Endothelial cell of umbilical vein (primary cell): ENCODE data around the gene RPL6. TPM values are rescaled to one million over a fixed set of nuclear protein-coding genes. Genes with fewer than 3 reads are reported as not detected.

Experiments used
- BruUV-seq: library from RNA; stranded (reverse); fragments of 400-500 nt; replicated peaks from 2 replicates; lab custom pipeline; 2021; lab: Mats Ljungman, UMichigan
- CTCF ChIA-PET: fragments of 300-600, 350-600 bp; sonication (Branson Sonifier 250); formaldehyde crosslinking; loops from one replicate; lab custom pipeline; 2021; ENCODE audit warnings: antibody characterized with exemption, inconsistent platforms; lab: Charles Lee
- POLR2A ChIA-PET: fragments of 300-600, 350-600 bp; sonication (Branson Sonifier 250); formaldehyde crosslinking; loops from one replicate; lab custom pipeline; 2021; ENCODE audit warnings: antibody characterized with exemption, inconsistent platforms; lab: Charles Lee
- DNase-seq: peaks from one replicate; pipeline ENCODE4 v3.0.0-alpha.2; 2011; ENCODE audit warnings: low read depth, low spot score
- FAIRE-seq: peaks from 2 replicates; lab custom pipeline; 2011; peaks lifted over from hg19 to GRCh38; lab: Jason Lieb, UNC
- H2AFZ ChIP-seq: 2 replicates; pipeline ENCODE4 v1.6.0; 2012; ENCODE audit warnings: low read depth, low read length, control low read depth, inconsistent platforms
- H3K27ac ChIP-seq: 2 replicates; pipeline ENCODE4 v1.5.1; 2011; ENCODE audit warnings: low read depth, mild to moderate bottlenecking, control low read depth, low read length, moderate library complexity; ENCODE audit not compliant: insufficient read depth
- H3K27me3 ChIP-seq, 2 experiments: 2 replicates each; pipeline versions ENCODE4 v1.6.0 to v1.6.1; 2011; ENCODE audit warnings: low read length in 2 of 2, mixed read lengths in 1 of 2; ENCODE audit not compliant: control insufficient read depth in 2 of 2, insufficient read depth in 2 of 2
- H3K36me3 ChIP-seq, 2 experiments: 2 replicates in 1 of 2; 3 replicates in 1 of 2; pipeline ENCODE4 v1.5.1; 2011; ENCODE audit warnings: low read length in 2 of 2, mild to moderate bottlenecking in 1 of 2, moderate library complexity in 1 of 2; ENCODE audit not compliant: control insufficient read depth in 2 of 2, insufficient read depth in 2 of 2; ENCODE audit errors: extremely low read depth in 1 of 2
- H3K4me1 ChIP-seq: 3 replicates; pipeline ENCODE4 v1.5.1; 2011; ENCODE audit warnings: mild to moderate bottlenecking, low read length; ENCODE audit not compliant: control insufficient read depth, insufficient read depth; ENCODE audit errors: extremely low read depth
- H3K4me2 ChIP-seq: 2 replicates; pipeline ENCODE4 v1.6.1; 2011; ENCODE audit warnings: low read length, control low read depth, mixed read lengths; ENCODE audit not compliant: insufficient read depth
- H3K4me3 ChIP-seq, 3 experiments: fragments of 200-600 bp in 1 of 3; sonication (generic), shearing (Covaris generic) in 1 of 3; replicated peaks in 1 of 3; 2 replicates each; pipeline ENCODE4 v1.5.1; 2011 to 2016; ENCODE audit warnings: control low read depth in 3 of 3, low read length in 3 of 3, mild to moderate bottlenecking in 2 of 3, inconsistent platforms in 1 of 3, low read depth in 1 of 3, moderate library complexity in 1 of 3; ENCODE audit not compliant: insufficient read depth in 1 of 3
- H3K79me2 ChIP-seq: 2 replicates; pipeline ENCODE4 v1.6.0; 2012; ENCODE audit warnings: low read length, inconsistent platforms; ENCODE audit not compliant: control insufficient read depth, insufficient read depth
- H3K9ac ChIP-seq: replicated peaks from 2 replicates; pipeline ENCODE3; 2011; ENCODE audit warnings: low read length, control low read depth; ENCODE audit not compliant: insufficient read depth; ENCODE audit errors: extremely low read depth
- H3K9me1 ChIP-seq: replicated peaks from 3 replicates; pipeline ENCODE4 v1.6.0; 2011; ENCODE audit warnings: mild to moderate bottlenecking, low read length; ENCODE audit not compliant: control insufficient read depth, insufficient read depth; ENCODE audit errors: extremely low read depth
- H3K9me3 ChIP-seq: replicated peaks from 2 replicates; pipeline ENCODE4 v1.5.1; 2012; ENCODE audit warnings: low read length, inconsistent platforms; ENCODE audit not compliant: control insufficient read depth, insufficient read depth
- H4K20me1 ChIP-seq: replicated peaks from 2 replicates; pipeline ENCODE3; 2011; ENCODE audit warnings: mild to moderate bottlenecking, low read length; ENCODE audit not compliant: control insufficient read depth, insufficient read depth; ENCODE audit errors: extremely low read depth
- FOS ChIP-seq: IDR thresholded peaks from 2 replicates; pipeline ENCODE4 v1.6.1; 2011; ENCODE audit warnings: mild to moderate bottlenecking, low read length, moderate library complexity, borderline replicate concordance; ENCODE audit not compliant: insufficient read depth
- GATA2 ChIP-seq: IDR thresholded peaks from 2 replicates; pipeline ENCODE4 v1.7.0; 2011; ENCODE audit warnings: low read depth, mild to moderate bottlenecking, moderate library complexity, mixed read lengths, low read length; ENCODE audit not compliant: insufficient read length, insufficient read depth
- JUN ChIP-seq: IDR thresholded peaks from 2 replicates; pipeline ENCODE4 v1.6.1; 2011; ENCODE audit warnings: borderline replicate concordance, low read depth; ENCODE audit not compliant: insufficient read length, insufficient read depth
- MAX ChIP-seq: IDR thresholded peaks from 2 replicates; pipeline ENCODE4 v1.6.1; 2011; ENCODE audit not compliant: insufficient read depth, insufficient read length
- POLR2AphosphoS5 ChIP-seq: IDR thresholded peaks from 2 replicates; pipeline ENCODE4 v1.6.1; 2012; ENCODE audit warnings: low read depth, mild to moderate bottlenecking, control low read depth, low read length, moderate library complexity; ENCODE audit not compliant: insufficient read depth
- dilution Hi-C: fragments of 300-500 bp; cut with MboI; formaldehyde crosslinking; loops from one replicate; pipeline ENCODE4 v1.15.0; 2019; ENCODE audit warnings: low sequenced_read_pairs; ENCODE audit not compliant: extremely low pct_ligation_motif_present
- intact Hi-C: fragments of 100-400 bp; cut with micrococcal nuclease; formaldehyde crosslinking; loops from one replicate; pipeline ENCODE4 v1.10.0; 2022
- polyA plus RNA-seq, 4 experiments: library from polyadenylated mRNA; depleted of rRNA in 3 of 4; stranded (reverse) in 3 of 4; unstranded in 1 of 4; fragments of >200 nt; gene quantifications; 2 replicates each; pipeline versions ENCODE4 v1.2.1 to v1.2.3, GENCODE V29; 2011 to 2012; ENCODE audit warnings: missing spikeins in 1 of 4
- total RNA-seq: library from RNA; stranded (reverse); gene quantifications from 2 replicates; pipeline ENCODE4 v1.2.3, GENCODE V29; 2021
- TF ChIP-seq, protein P1 (sequence below), 2 donors: IDR thresholded peaks; 1 replicate in 1 of 2; 2 replicates in 1 of 2; pipeline ENCODE4 v1.5.1; 2011; ENCODE audit warnings: low read length in 2 of 2, mild to moderate bottlenecking in 2 of 2, moderate library complexity in 2 of 2, control low read depth in 1 of 2, inconsistent platforms in 1 of 2, low read depth in 1 of 2; ENCODE audit not compliant: insufficient read depth in 1 of 2; ENCODE audit errors: extremely low read depth in 1 of 2

RPL6 gene
- total and polyA plus RNA-seq, 2 donors (not counting 3 experiments of a cell fraction or from before 2014, with no cell fraction given) = 998 to 1,385 TPM

DNA sequence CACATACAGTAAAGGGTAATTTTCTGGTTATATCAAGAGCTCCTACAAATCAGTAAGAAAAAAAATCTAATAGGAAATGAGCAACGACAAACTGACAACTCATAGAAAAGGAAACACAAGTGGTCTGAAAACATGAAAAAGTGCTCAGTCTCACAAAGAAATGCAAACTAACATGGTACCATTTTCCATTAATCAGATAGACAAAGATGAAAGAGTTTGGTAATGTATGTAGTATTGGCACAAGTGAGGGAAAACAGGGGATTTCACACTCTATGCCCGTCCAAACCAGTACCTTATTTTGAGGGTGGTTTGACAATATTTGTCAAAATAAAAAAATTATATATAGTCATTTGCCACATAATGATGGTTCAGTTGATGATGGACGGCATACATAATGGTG is 22.6 kb upstream of the RPL6 start:
- FAIRE-seq = no peak
- Histone ChIP-seq H4K20me1 (peaks cover 3% of the 10 kb centered on the region), H3K9ac (no peak overlapping the region), H3K9me3 (no peaks in the 10 kb centered on the region), H3K36me3 (no peaks in the 10 kb centered on the region), H2AFZ (no peak overlapping the region), H3K4me3 (no peak overlapping the region), H3K4me2 (no peak overlapping the region), H3K79me2 (peaks cover 86% of the 10 kb centered on the region), H3K4me1 (no peaks in the 10 kb centered on the region), H3K27ac (no peak overlapping the region), H3K9me1 (no peaks in the 10 kb centered on the region), H3K27me3 (no peaks in the 10 kb centered on the region)
- TF ChIP-seq, protein P1, sequence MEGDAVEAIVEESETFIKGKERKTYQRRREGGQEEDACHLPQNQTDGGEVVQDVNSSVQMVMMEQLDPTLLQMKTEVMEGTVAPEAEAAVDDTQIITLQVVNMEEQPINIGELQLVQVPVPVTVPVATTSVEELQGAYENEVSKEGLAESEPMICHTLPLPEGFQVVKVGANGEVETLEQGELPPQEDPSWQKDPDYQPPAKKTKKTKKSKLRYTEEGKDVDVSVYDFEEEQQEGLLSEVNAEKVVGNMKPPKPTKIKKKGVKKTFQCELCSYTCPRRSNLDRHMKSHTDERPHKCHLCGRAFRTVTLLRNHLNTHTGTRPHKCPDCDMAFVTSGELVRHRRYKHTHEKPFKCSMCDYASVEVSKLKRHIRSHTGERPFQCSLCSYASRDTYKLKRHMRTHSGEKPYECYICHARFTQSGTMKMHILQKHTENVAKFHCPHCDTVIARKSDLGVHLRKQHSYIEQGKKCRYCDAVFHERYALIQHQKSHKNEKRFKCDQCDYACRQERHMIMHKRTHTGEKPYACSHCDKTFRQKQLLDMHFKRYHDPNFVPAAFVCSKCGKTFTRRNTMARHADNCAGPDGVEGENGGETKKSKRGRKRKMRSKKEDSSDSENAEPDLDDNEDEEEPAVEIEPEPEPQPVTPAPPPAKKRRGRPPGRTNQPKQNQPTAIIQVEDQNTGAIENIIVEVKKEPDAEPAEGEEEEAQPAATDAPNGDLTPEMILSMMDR (IDR thresholded peaks at IDR 0.05; ENCODE audit: extremely low read depth in 1 of 2, insufficient read depth in 1 of 2, low read depth in 1 of 2, low read length in 2 of 2) = no peak
- TF ChIP-seq MAX = no peak
- TF ChIP-seq FOS = no peak
- no peak for TF ChIP-seq GATA2
- no peak for TF ChIP-seq POLR2AphosphoS5
- no peak for TF ChIP-seq JUN
- ChIA-PET POLR2A (no interaction called here), CTCF (no interaction called here)
- BruUV-seq = no TSS peak
- no peak for DNase-seq
- dilution Hi-C loops = no loop called here
- intact Hi-C loops = no loop called here
